GM19372 (cell line): Measurements from ENCODE around the gene TFDP1.
"Not testable (repeated sequence)": the region's sequence is repeated elsewhere in the genome, so short reads cannot be mapped to it uniquely, and the experiment has no call there.

Experiments
- ATAC-seq: cut with Tn5 transposase; IDR thresholded peaks from one replicate; pipeline ENCODE4 v1.9.1; 2021; ENCODE audit warnings: mild to moderate bottlenecking, low read depth, moderate library complexity; ENCODE audit not compliant: unreplicated experiment

Gene TFDP1

DNA sequence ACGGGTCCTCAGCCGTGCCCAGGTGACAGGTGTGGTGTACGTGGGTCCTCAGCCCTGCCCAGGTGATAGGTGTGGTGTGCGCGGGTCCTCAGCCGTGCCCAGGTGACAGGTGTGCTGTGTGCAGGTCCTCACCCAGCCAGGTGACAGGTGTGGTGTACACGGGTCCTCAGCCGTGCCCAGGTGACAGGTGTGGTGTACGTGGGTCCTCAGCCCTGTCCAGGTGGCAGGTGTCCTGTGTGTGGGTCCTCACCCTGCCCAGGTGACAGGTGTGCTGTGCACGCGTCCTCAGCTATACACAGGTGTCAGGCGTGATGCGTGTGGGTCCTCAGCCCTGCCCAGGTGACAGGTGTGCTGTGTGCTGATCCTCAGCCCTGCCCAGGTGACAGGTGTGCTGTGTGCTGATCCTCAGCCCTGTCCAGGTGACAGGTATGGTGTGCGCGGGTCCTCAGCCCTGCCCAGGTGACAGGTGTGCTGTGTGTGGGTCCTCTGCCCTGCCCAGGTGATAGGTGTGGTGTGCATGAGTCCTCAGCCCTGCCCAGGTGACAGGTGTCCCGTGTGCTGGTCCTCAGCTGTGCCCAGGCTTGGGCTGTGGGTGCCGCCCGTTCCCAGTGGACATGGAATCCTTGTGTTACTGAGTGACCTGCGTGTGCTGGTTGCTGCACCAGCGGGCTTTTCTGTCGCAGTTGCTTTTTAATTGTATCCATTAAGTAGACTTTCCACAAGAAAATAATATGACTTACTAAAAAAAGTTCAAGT is 9.7 kb downstream of the TFDP1 start:
- ATAC-seq, result not testable (repeated sequence)

DNA sequence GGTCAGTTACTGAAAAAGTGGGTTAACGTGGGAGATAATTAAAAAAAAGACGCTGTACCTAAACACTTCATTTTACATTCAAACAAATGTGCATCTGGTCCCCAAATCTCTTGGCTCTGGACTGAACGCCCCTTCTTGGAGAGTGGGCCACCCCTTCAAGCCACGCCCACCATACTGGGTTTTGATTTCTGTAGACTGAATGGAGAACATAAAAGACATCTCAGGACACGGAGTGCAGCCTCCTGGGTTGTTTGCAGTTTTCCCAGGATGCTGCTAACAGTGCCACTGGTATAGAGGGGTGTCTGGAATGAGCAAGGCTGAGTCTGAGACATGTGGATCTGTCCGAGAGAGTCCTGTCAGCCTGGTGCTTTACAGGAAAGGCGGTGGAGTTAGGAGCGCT is 10.6 kb downstream of the TFDP1 start:
- ATAC-seq, result no peak

DNA sequence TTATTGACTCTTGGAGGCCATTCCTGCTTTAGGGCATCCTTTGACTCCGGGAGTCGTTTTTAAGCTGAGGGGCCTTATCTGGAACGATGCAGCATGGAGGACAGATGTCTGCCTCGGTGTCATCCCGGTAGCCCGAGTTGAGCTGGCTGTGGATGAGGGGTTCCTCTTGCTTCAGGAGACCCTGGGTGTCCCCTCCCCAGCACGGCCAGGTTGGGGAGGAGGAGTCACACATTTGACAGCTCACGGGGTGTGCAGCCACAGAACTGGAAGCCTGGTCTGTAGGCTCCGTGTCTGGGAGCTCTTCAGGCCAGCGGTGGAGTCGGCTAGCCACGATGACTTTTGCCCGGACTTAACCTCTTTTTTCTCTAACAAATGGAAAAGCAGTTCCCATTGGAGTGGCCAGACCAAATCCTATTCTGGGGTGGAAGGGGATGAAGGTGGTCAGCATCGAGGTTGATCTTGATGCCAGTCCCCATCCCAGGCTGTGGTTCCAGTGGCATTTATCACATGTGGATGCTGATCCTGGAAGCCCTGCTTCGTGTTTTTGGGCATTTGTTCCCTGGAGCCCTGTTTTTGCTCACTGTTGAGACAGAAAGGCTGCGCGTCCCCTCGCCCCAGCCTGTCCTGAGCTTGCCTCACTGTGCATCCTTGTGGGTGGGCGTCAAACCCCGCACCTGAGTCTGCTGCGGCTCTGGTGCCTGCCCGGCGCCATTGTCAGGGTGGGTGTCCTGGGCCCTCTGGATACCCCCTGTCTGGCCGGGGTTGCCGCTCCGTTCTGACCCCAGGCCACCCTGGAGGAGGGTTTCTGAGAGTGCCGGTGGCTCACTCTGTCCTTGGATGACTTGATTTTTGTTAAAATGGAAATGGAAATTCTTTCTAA is 12.0 kb downstream of the TFDP1 start:
- no peak for ATAC-seq

GRCh38 chr13:113597391-113598080 is 13.0 kb downstream of the TFDP1 start:
- ATAC-seq, result no peak

GRCh38 chr13:113598081-113598410 is 13.5 kb downstream of the TFDP1 start:
- no peak for ATAC-seq

DNA sequence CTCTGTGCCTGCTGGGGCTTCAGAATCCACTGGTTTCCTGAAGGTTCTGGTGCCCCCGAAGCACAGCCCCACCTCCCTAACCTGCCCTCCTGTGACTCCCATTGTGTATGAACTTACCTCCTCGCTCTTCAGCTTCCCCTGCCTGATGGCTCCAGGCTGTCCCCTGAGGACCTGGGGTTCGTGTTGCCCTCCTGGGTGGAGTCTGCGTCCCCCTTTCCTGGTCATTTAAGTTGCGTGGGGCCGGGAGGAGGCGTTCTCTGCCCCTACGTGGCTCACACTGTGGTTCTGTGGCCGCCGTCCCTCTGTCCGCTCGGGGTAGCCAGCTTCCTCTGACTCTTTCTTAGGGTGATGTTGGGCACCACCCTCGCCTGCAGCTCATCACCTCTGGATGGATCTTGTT is 13.9 kb downstream of the TFDP1 start:
- no peak for ATAC-seq

DNA sequence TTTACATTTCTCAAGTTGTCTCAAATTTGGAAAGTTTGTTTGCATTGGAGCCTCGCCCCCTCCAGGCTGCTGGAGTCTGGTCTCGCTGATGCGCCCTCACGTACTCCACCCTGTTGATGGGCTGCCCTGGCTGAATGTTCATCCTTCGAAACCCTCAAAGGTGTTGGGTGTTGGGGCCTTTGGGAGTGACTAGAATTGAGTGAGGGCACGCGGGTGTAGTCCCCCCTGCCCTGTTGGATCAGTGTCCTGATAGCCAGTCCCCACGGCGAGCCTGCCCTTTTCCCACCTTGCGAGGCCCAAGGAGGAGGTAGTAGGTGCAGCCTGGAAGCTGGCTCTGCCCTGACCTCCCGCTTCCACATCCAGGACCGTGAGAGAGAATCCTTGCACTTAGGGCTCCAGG is 14.8 kb downstream of the TFDP1 start:
- ATAC-seq, result no peak

GRCh38 chr13:113601166-113602070 is 16.9 kb downstream of the TFDP1 start:
- no peak for ATAC-seq

DNA sequence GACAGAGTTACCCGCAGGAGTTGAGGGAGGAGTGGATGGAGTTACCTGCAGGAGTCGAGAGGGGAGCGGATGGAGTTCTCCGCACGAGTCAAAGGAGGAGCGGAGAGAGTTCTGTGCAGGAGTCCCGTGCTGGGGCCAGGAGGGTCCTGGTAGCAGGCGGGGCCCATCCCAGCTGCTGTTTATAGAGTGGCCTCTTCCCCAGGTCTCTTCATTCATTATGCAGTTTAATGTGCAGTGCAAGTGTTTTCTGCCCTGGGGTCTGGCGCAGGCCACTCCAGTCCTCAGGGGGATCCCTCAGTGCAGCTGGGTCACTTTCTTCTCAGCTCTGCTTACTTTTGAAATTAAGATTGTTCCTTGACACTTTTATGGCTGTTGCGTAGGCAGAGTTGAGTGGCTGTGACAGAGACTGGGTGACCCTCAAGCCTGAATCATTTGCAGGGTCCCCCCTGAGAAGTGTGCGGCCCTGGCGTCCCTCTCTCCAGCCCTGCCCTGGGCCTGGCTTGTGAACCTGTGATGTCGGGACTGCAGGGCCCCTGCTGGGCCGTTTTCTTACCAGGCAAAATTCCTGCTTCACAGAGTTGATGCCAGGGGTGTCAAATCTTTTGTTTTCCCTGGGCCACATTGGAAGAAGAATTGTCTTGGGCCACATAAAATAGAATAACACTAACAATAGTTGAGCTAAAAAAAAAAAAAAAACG is 17.9 kb downstream of the TFDP1 start:
- no peak for ATAC-seq

DNA sequence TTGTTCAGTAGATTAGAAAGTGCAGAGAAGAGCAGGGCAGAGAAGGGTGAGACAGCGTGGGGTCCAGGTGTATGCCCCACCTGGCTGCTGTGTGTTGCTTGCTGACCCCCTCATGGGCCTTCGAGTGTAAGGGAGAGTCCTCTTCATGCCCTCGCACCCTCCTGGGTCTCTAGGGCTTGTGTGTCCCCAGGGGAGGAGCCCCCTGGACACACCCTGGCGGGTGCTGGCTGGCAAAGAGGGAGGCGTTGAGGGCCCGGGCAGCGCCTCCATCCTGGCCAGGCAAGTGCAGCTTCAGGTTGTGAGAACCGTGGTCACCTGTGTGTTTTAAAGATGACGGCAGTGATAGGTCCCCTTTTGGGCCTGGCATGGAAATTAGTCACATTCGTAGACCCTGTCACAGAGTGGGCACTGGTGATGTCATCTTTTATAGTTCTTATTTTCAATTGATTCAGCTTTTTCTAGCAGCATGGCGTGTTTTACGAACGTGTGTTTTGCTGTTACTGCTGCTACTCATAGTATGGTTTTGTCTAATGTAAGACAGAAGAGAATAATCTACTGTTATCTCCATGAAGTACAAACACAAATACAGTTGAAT is 18.7 kb downstream of the TFDP1 start:
- ATAC-seq, result no peak

- ATAC-seq, result no peak
Observed at GRCh38 chr13:113604186-113604585, 19.6 kb downstream of the TFDP1 start.

DNA sequence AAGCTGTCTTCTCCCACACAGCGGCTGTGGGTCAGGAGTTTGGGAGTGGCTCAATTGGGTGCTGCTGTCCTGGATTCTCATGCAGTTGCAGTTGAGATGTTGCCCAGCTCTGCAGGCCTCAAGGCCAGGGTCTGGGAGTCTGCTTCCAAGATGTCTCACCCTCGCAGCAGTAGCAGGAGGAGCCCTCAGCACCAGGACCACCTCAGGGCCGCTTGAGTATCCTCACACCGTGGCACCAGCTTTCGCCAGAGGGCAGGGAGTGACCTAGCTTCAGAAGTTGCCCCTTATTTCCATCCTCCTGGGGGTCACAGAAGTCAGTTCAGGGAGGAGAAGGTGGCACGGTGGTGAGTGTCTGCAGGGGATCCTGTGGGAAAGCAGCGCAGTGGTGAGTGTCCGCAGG is 20.9 kb downstream of the TFDP1 start:
- ATAC-seq, result no peak

DNA sequence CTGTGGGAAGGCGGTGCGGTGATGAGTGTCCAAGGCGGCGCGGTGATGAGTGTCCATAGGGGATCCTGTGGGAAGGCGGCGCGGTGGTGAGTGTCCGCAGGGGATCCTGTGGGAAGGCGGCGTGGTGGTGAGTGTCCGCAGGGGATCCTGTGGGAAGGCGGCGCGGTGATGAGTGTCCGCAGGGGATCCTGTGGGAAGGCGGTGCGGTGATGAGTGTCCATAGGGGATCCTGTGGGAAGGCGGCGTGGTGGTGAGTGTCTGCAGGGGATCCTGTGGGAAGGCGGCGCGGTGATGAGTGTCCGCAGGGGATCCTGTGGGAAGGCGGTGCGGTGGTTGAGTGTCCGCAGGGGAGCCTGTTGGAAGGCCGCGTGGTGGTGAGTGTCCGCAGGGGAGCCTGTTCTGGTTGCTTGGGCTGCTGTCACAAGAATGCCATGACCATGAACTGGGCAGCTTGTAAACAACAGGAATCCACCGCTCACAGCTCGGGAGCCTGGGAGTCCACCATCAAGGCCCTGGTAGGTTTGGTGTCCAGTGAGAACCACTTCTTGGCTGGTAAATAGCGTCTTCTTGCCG is 21.4 kb downstream of the TFDP1 start:
- ATAC-seq, result no peak

DNA sequence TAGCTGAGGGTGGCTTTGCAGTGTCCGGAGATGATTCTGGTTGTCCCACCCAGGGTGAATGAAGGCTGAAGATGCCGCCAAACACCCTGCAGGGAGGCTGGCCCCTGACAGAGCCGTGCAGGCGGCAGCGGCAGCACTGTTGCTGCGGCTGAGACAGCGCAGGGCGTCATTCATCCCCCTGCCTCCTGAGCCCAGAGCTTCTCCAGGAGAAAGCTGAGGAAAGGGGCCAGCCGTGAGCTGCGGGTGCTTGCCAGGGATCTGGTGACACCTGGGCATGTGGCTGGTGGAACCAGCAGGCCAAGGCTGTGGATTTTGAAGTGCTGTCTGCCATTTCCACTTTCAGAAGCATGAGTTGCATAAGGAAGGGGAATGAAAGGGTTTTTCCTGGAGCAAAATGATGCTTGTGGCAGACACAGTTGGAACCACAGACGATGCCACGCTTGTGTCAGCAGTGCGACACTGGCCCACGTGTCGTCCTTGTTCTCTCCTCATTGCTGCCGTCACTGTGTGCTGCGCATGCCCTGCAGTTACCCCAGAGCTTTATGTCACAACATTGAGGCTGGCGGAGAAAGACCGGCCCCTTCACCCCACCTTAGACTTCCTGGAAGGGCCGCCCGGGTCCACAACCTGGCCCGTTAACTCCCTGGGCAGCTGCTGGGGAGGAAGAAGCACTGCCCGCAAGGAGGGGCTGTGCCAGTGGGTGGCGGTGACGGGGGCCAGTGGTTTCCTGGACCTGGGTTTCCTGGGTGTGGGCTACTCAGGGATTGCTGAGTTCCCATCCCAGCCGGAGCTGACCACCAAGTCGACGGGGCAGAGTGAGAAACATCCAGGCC is 22.7 kb downstream of the TFDP1 start:
- ATAC-seq, result no peak

GRCh38 chr13:113607889-113608635 is 23.5 kb downstream of the TFDP1 start:
- ATAC-seq, result no peak

- ATAC-seq, result no peak
Observed at GRCh38 chr13:113608967-113609533, 24.5 kb downstream of the TFDP1 start.

- ATAC-seq, result no peak
Observed at GRCh38 chr13:113609616-113610015, 25.1 kb downstream of the TFDP1 start.
